Astrocyte of the spinal cord (primary cell): ENCODE data around the gene OR6B1.

Experiments used
- DNase-seq: peaks from one replicate; pipeline ENCODE4 v3.0.0; 2011; ENCODE audit warnings: low read depth, low spot score
- H3K4me3 ChIP-seq: 2 replicates; pipeline ENCODE4 v1.5.1; 2011; ENCODE audit warnings: low read depth, mild to moderate bottlenecking, low read length, moderate library complexity
- CTCF ChIP-seq: IDR thresholded peaks from 2 replicates; pipeline ENCODE4 v1.5.1; 2012; ENCODE audit warnings: low read depth, mild to moderate bottlenecking, low read length, inconsistent platforms
- in situ Hi-C: cut with HindIII; loops from 2 replicates; pipeline ENCODE4 v1.10.0; 2017; ENCODE audit warnings: low sequenced_read_pairs

Gene OR6B1

DNA sequence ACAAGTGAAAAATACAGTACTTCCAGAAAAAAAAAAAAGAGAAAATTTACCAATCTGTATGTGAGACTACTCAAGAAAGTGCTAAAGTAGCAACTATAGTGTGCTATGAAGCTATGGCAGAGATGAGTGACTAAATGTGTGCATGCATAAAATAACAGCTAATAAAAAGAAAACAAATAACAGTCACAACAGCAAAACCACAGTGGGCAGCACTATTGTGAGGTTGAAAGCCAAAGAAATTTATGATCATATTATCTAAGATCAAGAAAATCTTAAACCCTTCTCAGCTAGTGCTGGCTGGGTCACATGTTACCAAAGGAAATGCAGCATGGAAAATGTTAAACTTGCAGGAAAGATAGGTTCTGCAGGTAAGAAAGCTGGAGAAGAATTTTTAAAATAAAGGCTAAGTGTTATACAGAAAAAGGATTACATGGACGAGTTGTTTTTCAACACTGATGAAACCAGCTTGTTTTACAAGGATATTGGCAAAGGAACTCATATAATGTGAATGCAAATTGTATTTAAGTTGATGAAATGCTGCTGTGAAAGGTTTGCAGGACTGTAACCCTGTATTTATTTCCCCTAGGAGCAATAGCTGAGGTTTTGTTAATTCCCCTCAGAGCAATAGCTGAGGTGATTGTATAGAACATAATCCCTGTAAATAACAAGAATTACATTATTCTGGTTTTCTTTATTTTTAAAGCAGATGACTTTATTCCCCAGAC is 33.0 kb downstream of the OR6B1 start:
- no peak overlapping the region for H3K4me3 ChIP-seq
- in situ Hi-C loops = no loop called here
- TF ChIP-seq CTCF = no peak
- no peak for DNase-seq

DNA sequence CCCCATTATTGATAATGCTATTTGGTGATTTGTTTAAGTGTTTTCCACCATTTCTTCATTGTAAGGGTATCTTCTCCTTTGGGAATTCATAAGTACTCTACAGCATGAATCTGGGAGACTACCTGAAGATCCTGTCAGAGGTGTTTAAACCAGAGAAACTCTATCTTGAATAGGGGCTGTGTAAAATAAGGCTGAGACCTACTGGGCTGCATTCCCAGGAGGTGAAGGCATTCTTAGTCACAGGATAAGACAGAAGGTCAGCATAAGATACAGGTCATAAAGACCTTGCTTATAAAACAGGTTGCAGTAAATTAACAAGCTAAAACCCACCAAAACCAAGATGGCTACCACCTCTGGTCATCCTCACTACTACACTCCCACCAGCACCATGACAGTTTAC is 35.3 kb downstream of the OR6B1 start:
- in situ Hi-C loops = no loop called here
- no peak for TF ChIP-seq CTCF
- H3K4me3 ChIP-seq = no peak overlapping the region
- no peak for DNase-seq

- DNase-seq = peak; percentile 4
- no peak for TF ChIP-seq CTCF
- in situ Hi-C loops = no loop called here
- H3K4me3 ChIP-seq = no peak overlapping the region
Measured at GRCh38 chr7:144036302-144036885, 36.3 kb downstream of the OR6B1 start.

DNA sequence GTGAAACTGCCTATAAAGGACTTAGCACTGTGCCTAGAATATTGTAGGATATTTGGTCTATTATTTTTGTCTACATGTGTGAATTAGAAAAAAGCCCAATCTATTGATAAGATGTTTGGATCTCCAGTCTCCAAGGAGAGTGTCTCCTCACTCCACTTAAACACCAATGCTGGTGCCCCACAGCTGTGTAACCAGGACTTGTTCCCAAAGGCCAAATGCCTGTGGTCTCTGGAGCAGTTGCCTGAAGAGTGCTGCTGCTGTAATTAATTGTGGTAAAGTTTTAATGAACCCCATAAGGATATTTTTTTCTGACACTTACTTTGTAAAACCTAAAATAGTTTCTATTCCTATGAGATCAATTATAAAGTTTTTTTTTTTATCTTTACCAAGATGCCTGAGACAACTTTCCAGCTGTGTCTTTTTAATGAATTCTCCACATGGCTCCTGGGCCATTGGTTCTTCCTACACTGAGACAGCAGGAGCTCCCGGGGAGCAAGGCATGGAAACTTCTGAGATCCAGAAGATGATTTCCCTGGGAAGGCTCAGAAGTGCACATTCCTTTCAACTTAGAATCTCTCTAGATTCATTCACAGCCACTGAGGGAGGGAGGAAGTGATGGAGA is 37.4 kb downstream of the OR6B1 start:
- TF ChIP-seq CTCF = no peak
- DNase-seq = no peak
- in situ Hi-C loops = no loop called here
- H3K4me3 ChIP-seq = no peak overlapping the region

DNA sequence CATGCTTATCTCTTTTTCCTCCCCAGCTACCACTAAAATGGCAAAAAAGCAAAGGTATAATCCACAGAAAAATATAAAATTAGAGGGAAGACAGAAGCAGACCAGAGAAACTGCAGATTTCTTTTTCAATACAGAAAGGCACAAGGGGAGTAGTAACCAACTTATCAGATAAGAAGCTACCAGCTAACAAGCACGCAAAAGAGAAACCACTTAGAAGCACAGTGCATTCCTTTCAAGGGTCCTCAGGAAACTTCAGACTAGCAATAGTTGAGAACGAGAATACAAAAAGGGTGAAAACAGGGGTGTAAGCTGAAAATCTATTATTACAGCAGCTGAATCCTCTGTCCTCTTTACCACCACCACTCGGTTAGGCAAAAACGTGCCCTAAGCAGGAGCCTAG is 38.8 kb downstream of the OR6B1 start:
- H3K4me3 ChIP-seq = no peak overlapping the region
- in situ Hi-C loops = no loop called here
- no peak for TF ChIP-seq CTCF
- no peak for DNase-seq

- H3K4me3 ChIP-seq = no peak within 1 kb of the TSS
- no peak for DNase-seq
- in situ Hi-C loops = no loop called here
- no peak for TF ChIP-seq CTCF
Measured at GRCh38 chr7:144048648-144049047, 48.5 kb downstream of the OR6B1 start, which contains the start of gene OR2A5. TSS of gene OR2A5 (plus strand) at chr7:144048948. CDS start at chr7:144050402, 1,454 bp downstream.
